Activated naive CD4-positive, alpha-beta T cell treated with anti-CD3 and anti-CD28 coated beads, Interleukin-2, amount 50 U/mL, for 72 hours (primary cell): ENCODE data around the gene MDM2. TPM values are rescaled to one million over a fixed set of nuclear protein-coding genes. Genes with fewer than 3 reads are reported as not detected.
"Not testable (repeated sequence)": the region's sequence is repeated elsewhere in the genome, so short reads cannot be mapped to it uniquely, and the experiment has no call there.

ENCODE experiments used
- ATAC-seq, 2 donors: fragments of 150-1000 bp; cut with Tn5 transposase; 2 replicates each; pipeline ENCODE4 v1.10.0; 2021; ENCODE audit warnings: mild to moderate bottlenecking in 2 of 2, moderate library complexity in 2 of 2
- DNase-seq, 2 donors: peaks; one replicate each; pipeline ENCODE4 v3.0.0; 2021 to 2022; ENCODE audit warnings: low spot score in 2 of 2
- H3K27ac Mint-ChIP-seq, 2 donors: one replicate each; pipeline ENCODE4 v1.8.0; 2022; ENCODE audit warnings: mild to moderate bottlenecking in 2 of 2, mixed read lengths in 2 of 2
- H3K36me3 Mint-ChIP-seq, 2 donors: one replicate each; pipeline ENCODE4 v1.8.0; 2022; ENCODE audit warnings: mixed read lengths in 2 of 2
- H3K9me3 Mint-ChIP-seq, 2 donors: one replicate each; pipeline ENCODE4 v1.8.0; 2022; ENCODE audit warnings: mixed read lengths in 2 of 2
- total RNA-seq, 2 donors: library from RNA; stranded (reverse); gene quantifications; one replicate each; pipeline ENCODE4 v1.2.3, GENCODE V29; 2022

The MDM2 gene
- total RNA-seq, 2 donors from 2014 or later: 141 to 393 TPM

DNA sequence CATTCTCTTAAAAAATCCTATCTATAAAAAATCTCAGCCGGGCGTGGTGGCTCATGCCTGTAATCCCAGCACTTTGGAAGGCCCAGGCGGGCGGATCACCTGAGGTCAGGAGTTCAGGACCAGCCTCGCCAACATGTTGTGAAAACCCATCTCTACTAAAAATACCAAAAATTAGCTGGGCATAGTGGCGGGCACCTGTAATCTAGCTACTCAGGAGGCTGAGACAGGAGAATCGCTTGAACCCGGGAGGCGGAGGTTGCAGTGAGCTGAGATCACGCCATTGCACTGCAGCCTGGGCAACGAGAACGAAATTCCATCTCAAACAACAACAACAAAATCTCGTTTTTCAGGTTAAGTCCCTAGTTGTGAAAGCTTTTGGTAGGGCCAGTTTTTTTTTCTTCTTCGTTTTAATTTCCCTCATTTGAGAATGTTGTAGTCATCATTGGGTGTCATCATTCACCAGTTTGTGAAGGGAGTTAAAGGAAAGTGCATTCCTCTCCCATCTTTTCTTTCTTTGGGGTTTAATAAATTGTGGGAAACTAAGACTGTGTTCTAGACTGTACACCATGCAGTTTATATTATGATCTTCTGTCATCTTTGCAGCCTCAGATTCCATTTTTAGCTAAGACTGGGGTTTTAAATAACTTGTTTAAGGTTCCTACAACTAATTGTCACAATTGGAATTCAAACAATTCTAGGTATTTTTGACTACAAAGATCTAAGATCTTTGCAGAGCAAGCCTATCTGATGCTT, 23.9 kb downstream of the MDM2 start:
- no peak for ATAC-seq
- peaks cover 7 to 34% of the 10 kb centered on the region in 2 donors for H3K36me3 Mint-ChIP-seq
- H3K9me3 Mint-ChIP-seq: no peaks in the 10 kb centered on the region
- DNase-seq: no peak
- H3K27ac Mint-ChIP-seq: peak overlapping the region in 1 of 2 donors; percentile 87

GRCh38 chr12:68832504-68832867, 24.5 kb downstream of the MDM2 start:
- H3K27ac Mint-ChIP-seq: no peak overlapping the region
- H3K9me3 Mint-ChIP-seq: no peaks in the 10 kb centered on the region
- DNase-seq: no peak
- H3K36me3 Mint-ChIP-seq: peaks cover 7 to 34% of the 10 kb centered on the region in 2 donors
- no peak for ATAC-seq

GRCh38 chr12:68833508-68833907, 25.5 kb downstream of the MDM2 start:
- peaks cover 13 to 40% of the 10 kb centered on the region in 2 donors for H3K36me3 Mint-ChIP-seq
- H3K27ac Mint-ChIP-seq: no peak overlapping the region
- ATAC-seq (no peak), DNase-seq (no peak)
- H3K9me3 Mint-ChIP-seq: no peaks in the 10 kb centered on the region

- peaks cover 14 to 35% of the 10 kb centered on the region in 2 donors for H3K36me3 Mint-ChIP-seq
- peak in 1 of 2 donors; percentile 12 for ATAC-seq
- no peak for DNase-seq
- no peaks in the 10 kb centered on the region for H3K9me3 Mint-ChIP-seq
- peak overlapping the region in 1 of 2 donors; percentile 91 for H3K27ac Mint-ChIP-seq
Measured at GRCh38 chr12:68835333-68835908, 27.4 kb downstream of the MDM2 start.

GRCh38 chr12:68837215-68837614, 29.2 kb downstream of the MDM2 start:
- DNase-seq: no peak
- H3K9me3 Mint-ChIP-seq: no peaks in the 10 kb centered on the region

DNA sequence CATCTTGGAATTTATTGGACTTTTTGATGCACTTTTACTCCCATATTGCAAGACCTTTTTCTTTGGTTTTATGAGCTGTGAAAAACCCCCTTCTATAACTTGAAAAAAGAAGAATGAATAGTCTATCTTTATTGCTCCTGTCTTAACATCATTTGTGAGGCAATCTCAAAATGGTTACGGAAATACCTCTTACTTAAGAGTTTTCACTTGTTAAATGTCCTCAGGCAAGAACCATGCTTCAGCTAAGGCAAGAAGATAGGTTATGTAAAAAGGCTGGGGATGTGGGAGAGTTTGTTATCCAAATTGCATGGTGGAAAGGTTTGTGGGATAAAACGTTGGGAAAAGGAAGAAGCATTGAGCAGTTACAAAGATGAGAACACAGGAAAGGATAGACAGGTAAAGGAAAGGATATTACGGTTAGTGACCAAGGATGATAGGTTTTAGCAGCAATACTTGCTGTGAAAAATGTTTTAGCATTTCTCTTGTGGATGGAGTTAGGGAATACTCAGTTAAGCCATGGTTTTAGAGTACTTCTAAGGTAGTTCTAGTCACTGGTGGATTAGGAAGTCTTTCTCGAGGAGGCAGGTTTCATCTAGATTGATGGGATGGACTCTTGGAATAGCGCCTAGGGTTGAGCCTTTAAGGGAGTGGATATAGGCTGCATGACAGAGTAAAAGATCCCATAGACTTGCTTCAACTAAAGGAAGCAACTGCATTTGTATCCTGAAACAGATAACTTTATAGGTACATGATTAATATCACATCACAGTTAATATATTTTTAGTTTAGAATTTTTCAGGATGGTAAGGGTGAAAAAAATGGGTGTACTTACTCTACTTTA, 30.3 kb downstream of the MDM2 start:
- peak overlapping the region in 1 of 2 donors; percentile 51 for H3K27ac Mint-ChIP-seq
- DNase-seq: no peak
- peaks cover 17 to 40% of the 10 kb centered on the region in 2 donors for H3K36me3 Mint-ChIP-seq
- no peak for ATAC-seq
- H3K9me3 Mint-ChIP-seq: no peaks in the 10 kb centered on the region

More at GRCh38 chr12:68837215-68837614, 29.2 kb downstream of the MDM2 start:
- Mint-ChIP-seq H3K27ac (peak overlapping the region in 1 of 2 donors; percentile 50), H3K36me3 (peaks cover 17 to 34% of the 10 kb centered on the region in 2 donors)
- ATAC-seq: peak in 1 of 2 donors; percentile 23

- peak overlapping the region in 1 of 2 donors; percentile 48 for H3K27ac Mint-ChIP-seq
- DNase-seq (no peak), ATAC-seq (no peak)
- no peaks in the 10 kb centered on the region for H3K9me3 Mint-ChIP-seq
- peaks cover 17 to 42% of the 10 kb centered on the region in 2 donors for H3K36me3 Mint-ChIP-seq
Measured at GRCh38 chr12:68839183-68840147, 31.5 kb downstream of the MDM2 start.

- peaks cover 17 to 39% of the 10 kb centered on the region in 2 donors for H3K36me3 Mint-ChIP-seq
- H3K27ac Mint-ChIP-seq: peak overlapping the region in 1 of 2 donors; percentile 68
- ATAC-seq, DNase-seq, H3K9me3 Mint-ChIP-seq: not testable (repeated sequence)
Measured at GRCh38 chr12:68841175-68841574, 33.2 kb downstream of the MDM2 start.

GRCh38 chr12:68841717-68842116, 33.7 kb downstream of the MDM2 start:
- H3K27ac Mint-ChIP-seq: no peak overlapping the region
- H3K36me3 Mint-ChIP-seq: peaks cover 17 to 34% of the 10 kb centered on the region in 2 donors
- DNase-seq: no peak
- no peaks in the 10 kb centered on the region for H3K9me3 Mint-ChIP-seq
- no peak for ATAC-seq

GRCh38 chr12:68842123-68842522, 34.1 kb downstream of the MDM2 start:
- no peak overlapping the region for H3K27ac Mint-ChIP-seq
- DNase-seq (no peak), ATAC-seq (no peak)
- H3K36me3 Mint-ChIP-seq: peaks cover 17 to 33% of the 10 kb centered on the region in 2 donors
- H3K9me3 Mint-ChIP-seq: no peaks in the 10 kb centered on the region

DNA sequence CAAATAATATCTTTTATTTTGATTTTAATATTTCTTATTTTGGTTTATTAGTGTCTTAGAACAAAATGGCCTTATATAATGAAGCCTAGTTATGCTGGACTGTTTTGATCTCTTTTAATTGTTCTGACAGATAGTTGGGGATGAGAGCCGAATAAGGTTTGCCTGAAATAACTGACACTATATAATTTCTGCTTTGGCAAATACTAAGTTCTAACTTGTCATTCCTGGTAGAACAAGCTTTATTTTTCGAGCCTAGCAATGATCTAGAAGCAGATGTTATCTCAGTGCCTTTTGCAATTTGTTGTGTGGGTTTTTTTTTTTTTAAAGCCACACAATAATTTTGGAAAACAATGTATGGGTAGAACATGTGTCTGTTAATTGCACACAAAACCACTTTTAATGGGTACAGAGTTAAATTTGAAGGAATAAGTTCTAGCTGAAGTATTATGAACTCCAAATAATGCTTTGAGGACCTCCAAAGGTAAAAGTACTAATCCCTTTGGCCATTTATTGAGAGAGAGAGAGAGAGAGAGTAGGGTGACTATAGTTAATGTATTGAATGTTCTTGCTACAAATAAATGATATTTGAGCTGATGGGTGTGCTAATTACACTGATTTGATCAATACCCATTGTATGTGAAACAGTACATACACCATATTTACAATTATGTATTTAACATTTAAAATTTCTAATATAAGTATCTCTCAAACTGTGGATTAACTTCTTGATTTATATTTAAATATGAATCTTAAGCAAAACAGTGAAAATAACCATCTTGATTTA, 35.0 kb downstream of the MDM2 start:
- Mint-ChIP-seq H3K36me3 (peaks cover 16 to 32% of the 10 kb centered on the region in 2 donors), H3K27ac (no peak overlapping the region), H3K9me3 (no peaks in the 10 kb centered on the region)
- no peak for ATAC-seq
- no peak for DNase-seq

DNA sequence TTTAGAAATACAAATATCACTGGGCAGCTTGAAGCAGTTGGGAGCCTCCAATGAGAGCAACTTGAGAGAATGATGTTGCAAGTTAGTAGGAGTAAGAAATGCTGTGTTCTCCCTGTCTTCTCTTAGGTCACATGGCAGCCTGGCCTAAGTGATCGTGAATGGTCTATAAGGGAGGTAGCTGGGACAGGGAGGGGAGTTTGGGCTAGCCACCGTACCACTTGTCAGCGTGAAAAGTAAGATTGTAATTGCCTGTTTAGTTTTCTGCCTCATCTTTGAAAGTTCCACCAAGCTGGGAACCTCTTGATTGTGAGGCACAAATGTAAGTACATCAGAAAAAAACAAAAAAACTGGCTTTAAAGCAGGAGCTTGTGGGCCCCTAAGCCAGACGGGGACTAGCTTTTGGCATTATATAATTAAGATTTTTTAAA, 36.4 kb downstream of the MDM2 start:
- peaks cover 6 to 27% of the 10 kb centered on the region in 2 donors for H3K36me3 Mint-ChIP-seq
- H3K9me3 Mint-ChIP-seq: no peaks in the 10 kb centered on the region
- no peak for DNase-seq
- no peak for ATAC-seq
- peak overlapping the region in 1 of 2 donors; percentile 10 for H3K27ac Mint-ChIP-seq

DNA sequence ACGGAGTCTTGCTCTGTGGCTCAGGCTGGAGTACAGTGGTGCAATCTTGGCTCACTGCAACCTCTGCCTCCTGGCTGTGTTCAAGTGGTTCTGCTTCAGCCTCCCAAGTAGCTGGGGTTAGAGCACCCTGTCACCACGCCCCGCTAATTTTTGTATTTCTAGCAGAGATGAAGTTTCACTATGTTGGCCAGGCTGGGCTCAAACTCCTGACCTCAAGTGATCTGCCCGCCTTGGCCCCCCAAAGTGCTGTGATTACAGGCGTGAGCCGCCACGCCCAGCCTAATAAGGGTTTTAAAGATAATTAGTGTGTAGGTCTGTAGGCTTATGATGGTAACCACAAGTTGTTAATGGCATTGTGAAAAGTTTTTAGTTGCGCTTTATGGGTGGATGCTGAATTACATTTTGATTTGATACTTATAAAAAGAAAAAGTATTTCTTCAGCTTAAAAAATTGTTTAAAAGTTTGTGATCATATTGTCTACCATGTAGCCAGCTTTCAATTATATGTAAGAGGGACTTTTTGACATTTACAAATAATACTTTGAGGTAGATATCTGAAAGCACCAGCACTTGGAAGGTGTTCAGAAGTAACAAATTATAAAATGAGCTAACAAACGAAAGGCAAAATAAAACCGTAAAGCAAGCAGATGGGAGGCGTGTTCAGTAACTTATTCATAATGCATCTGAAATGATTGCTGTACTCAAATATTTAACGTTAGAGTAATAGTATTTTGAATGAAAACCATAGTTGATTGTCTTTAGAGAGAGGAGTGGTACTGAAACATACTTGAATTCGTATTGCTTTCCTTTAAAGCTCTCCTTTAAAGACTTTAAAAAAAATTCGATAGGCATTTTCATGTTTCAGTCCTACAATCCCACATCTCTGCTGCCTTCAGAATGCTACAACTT, 37.1 kb downstream of the MDM2 start:
- H3K27ac Mint-ChIP-seq: peak overlapping the region; percentile 49 to 73
- H3K9me3 Mint-ChIP-seq: no peaks in the 10 kb centered on the region
- DNase-seq (no peak), ATAC-seq (no peak)
- H3K36me3 Mint-ChIP-seq: peaks cover 4 to 27% of the 10 kb centered on the region in 2 donors

GRCh38 chr12:68846811-68847210, 38.8 kb downstream of the MDM2 start:
- DNase-seq (no peak), ATAC-seq (peak in 1 of 2 donors; percentile 18)
- Mint-ChIP-seq H3K36me3 (peaks cover 3 to 24% of the 10 kb centered on the region in 2 donors), H3K9me3 (no peaks in the 10 kb centered on the region), H3K27ac (no peak overlapping the region)
